Thyroid gland (tissue), 4 donors: ENCODE data around the gene ANK3.
A peak's percentile ranks its signal among the peaks of the same experiment; 100 is the strongest.

Experiments used
- CTCF ChIP-seq, 6 experiments: fragments of 200-600 bp in 3 of 6; fragments of 450-650 bp in 3 of 6; sonication (generic) in 3 of 6; IDR thresholded peaks; one replicate each; pipeline ENCODE4 v1.5.1; 2016 to 2019; ENCODE audit warnings: antibody characterized with exemption in 6 of 6, mild to moderate bottlenecking in 2 of 6, inconsistent platforms in 1 of 6, moderate library complexity in 1 of 6
- POLR2A ChIP-seq, 2 donors: fragments of 450-650 bp; IDR thresholded peaks; one replicate each; pipeline ENCODE4 v1.6.1; 2017; ENCODE audit warnings: antibody characterized with exemption in 2 of 2, mild to moderate bottlenecking in 2 of 2, moderate library complexity in 1 of 2

GRCh38 chr10:60367431-60367830 is 22.2 kb downstream of the ANK3 start:
- TF ChIP-seq CTCF (IDR thresholded peaks at IDR 0.05) (no peak), POLR2A (IDR thresholded peaks at IDR 0.05) (peak in 1 of 2 donors; percentile 30)
